Psoas muscle (tissue), 8 donors: ENCODE measurements around the gene LCE4A. TPM values are rescaled to one million over a fixed set of nuclear protein-coding genes. Genes with fewer than 3 reads are reported as not detected.
"Not testable (repeated sequence)": the region's sequence is repeated elsewhere in the genome, so short reads cannot be mapped to it uniquely, and the experiment has no call there.

Experiments used
- ATAC-seq, 4 donors: fragments of 200-7000 bp; cut with Tn5 transposase; one replicate each; pipeline ENCODE4 v1.9.1; 2020; ENCODE audit warnings: moderate library complexity in 3 of 4, mild to moderate bottlenecking in 2 of 4
- DNase-seq, 2 donors: peaks; one replicate each; pipeline ENCODE4 v3.0.0-alpha.2; 2020
- H3K27ac ChIP-seq: fragments of 200-600 bp; one replicate; pipeline ENCODE4 v1.8.0; 2022
- H3K27me3 ChIP-seq, 3 donors: fragments of 200-600 bp in 1 of 3; one replicate each; pipeline versions ENCODE4 v1.6.1 to v1.8.0; 2013 to 2022; ENCODE audit warnings: low read length in 2 of 3, mild to moderate bottlenecking in 2 of 3, moderate library complexity in 1 of 3; ENCODE audit not compliant: insufficient read depth in 3 of 3
- H3K36me3 ChIP-seq, 2 donors: fragments of 200-600 bp in 1 of 2; one replicate each; pipeline versions ENCODE4 v1.6.1 to v1.8.0; 2013 to 2022; ENCODE audit warnings: low read depth in 1 of 2, mild to moderate bottlenecking in 1 of 2, moderate library complexity in 1 of 2; ENCODE audit not compliant: insufficient read depth in 1 of 2
- H3K4me1 ChIP-seq: fragments of 200-600 bp; one replicate; pipeline ENCODE4 v1.8.0; 2022
- H3K4me3 ChIP-seq: fragments of 200-600 bp; one replicate; pipeline ENCODE4 v1.8.0; 2022; ENCODE audit warnings: mild to moderate bottlenecking
- H3K9me3 ChIP-seq: fragments of 200-600 bp; one replicate; pipeline ENCODE4 v1.8.0; 2022
- WGBS, 3 donors: extraction: QIAGEN DNeasy Blood & Tissue Kit; methylation state at CpG; one replicate each; pipeline versions ENCODE4 v1.1.6 to v1.1.7; 2013; 5-methylcytosine and 5-hydroxymethylcytosine counted together
- intact Hi-C, 2 donors: fragments of 100-400 bp; cut with DNase I; formaldehyde crosslinking; loops; one replicate each; pipeline versions ENCODE4 v1.11.0 to v1.14.2; 2022
- long read RNA-seq, 2 donors: library from polyadenylated mRNA; unstranded; transcript quantifications; one replicate each; pipeline ENCODE4 v2.0.0, GENCODE V29; 2021
- polyA plus RNA-seq, 3 donors: library from polyadenylated mRNA; stranded (reverse); fragments of 200-250 nt; gene quantifications; one replicate each; pipeline ENCODE4 v1.2.3, GENCODE V29; 2013
- total RNA-seq, 4 donors: library from RNA; stranded (reverse); fragmentation: NEBNext Ultra II Directional in 2 of 4; extraction: Animal tissue kit (Norgen Biotek cat#: 25700) in 2 of 4; gene quantifications; one replicate each; pipeline versions ENCODE4 v1.2.1 to v1.2.4, GENCODE V29; 2021 to 2023
- TF ChIP-seq, protein P1 (sequence below): fragments of 200-600 bp; IDR thresholded peaks from one replicate; pipeline ENCODE4 v1.8.0; 2022; ENCODE audit warnings: antibody characterized with exemption
- donor health status: healthy with polysubstance abuse.
- donor health status: DM: no; HTN: no; CAD: no; lungs with moderate emphysema.
- donor health status: Bipolar disorder and iron deficiency.
- donor health status: healthy.
- donor health status: DM: yes; HTN: yes; CAD: no.
- donor health status: DM: no; HTN: no; CAD: no.
- donor health status: DM: no; HTN: no; CAD: no.
- donor health status: DM: yes; HTN: yes; CAD: no.

LCE4A gene
- total RNA-seq = not detected
- not detected for polyA plus RNA-seq
- long read RNA-seq, donor 1 = 0 reads
- long read RNA-seq, donor 2 = 0 reads

GRCh38 chr1:152707860-152708259 is at the start of gene LCE4A:
Gene LCE4A, plus strand, starts transcription at chr1:152708160. Its CDS starts 916 bp downstream, at chr1:152709076.
- intact Hi-C loops = no loop called here
- H3K27me3 ChIP-seq = peaks cover 0 to 3% (median 0%) of the 10 kb centered on the region in 3 donors
- 71 to 83% (median 77%) methylated on average over 2 of the region's 2 CpGs for WGBS, 3 donors
- H3K9me3 ChIP-seq = no peaks in the 10 kb centered on the region
- no peak within 1 kb of the TSS for H3K4me3 ChIP-seq
- DNase-seq (no peak), ATAC-seq (no peak)
- H3K36me3 ChIP-seq = no peaks in the 10 kb centered on the region
- no peaks in the 10 kb centered on the region for H3K4me1 ChIP-seq
- H3K27ac ChIP-seq = no peak within 1 kb of the TSS
- TF ChIP-seq, protein P1, sequence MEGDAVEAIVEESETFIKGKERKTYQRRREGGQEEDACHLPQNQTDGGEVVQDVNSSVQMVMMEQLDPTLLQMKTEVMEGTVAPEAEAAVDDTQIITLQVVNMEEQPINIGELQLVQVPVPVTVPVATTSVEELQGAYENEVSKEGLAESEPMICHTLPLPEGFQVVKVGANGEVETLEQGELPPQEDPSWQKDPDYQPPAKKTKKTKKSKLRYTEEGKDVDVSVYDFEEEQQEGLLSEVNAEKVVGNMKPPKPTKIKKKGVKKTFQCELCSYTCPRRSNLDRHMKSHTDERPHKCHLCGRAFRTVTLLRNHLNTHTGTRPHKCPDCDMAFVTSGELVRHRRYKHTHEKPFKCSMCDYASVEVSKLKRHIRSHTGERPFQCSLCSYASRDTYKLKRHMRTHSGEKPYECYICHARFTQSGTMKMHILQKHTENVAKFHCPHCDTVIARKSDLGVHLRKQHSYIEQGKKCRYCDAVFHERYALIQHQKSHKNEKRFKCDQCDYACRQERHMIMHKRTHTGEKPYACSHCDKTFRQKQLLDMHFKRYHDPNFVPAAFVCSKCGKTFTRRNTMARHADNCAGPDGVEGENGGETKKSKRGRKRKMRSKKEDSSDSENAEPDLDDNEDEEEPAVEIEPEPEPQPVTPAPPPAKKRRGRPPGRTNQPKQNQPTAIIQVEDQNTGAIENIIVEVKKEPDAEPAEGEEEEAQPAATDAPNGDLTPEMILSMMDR = no peak

- intact Hi-C loops = no loop called here
- TF ChIP-seq, protein P1 = no peak
- WGBS, 3 donors = 88 to 97% (median 95%) methylated on average over 3 of the region's 3 CpGs
- DNase-seq (no peak), ATAC-seq (no peak)
- H3K27ac ChIP-seq = no peak overlapping the region
- H3K9me3 ChIP-seq = no peaks in the 10 kb centered on the region
- H3K4me3 ChIP-seq = no peak overlapping the region
- H3K4me1 ChIP-seq = no peaks in the 10 kb centered on the region
- H3K36me3 ChIP-seq = no peaks in the 10 kb centered on the region
- no peaks in the 10 kb centered on the region for H3K27me3 ChIP-seq
Observed at GRCh38 chr1:152658649-152659048, 49.3 kb upstream of the LCE4A start.

DNA sequence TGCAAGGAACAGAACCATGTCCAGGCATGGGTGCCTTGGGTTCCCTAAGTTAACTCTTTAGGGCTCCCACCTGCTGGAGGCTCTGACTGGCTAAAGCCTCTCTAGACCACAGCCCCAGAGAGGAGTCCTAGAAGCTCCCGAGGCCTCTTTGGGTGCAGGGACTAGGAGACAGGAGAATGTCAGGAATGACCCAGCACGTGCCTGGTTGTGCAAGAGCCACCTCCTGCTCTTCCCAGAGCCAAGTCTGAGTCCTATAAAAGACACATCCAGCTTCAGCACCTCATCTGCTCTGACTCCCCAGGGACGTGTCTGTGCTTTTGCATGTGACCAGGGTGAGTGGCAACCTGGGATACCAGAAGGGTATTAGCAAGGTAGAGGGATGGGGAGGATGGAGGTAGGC is 44.9 kb upstream of the LCE4A start, which contains the start of gene LCE2D:
LCE2D (plus strand) TSS at position 283 of the 400 bp plus-strand sequence. CDS start 726 bp downstream, outside the sequence.
- H3K36me3 ChIP-seq = no peaks in the 10 kb centered on the region
- no peak within 1 kb of the TSS for H3K4me3 ChIP-seq
- H3K9me3 ChIP-seq = no peaks in the 10 kb centered on the region
- ATAC-seq (no peak), DNase-seq (no peak)
- WGBS, 3 donors = 56 to 75% (median 63%) methylated on average over 3 of the region's 3 CpGs
- H3K4me1 ChIP-seq = no peaks in the 10 kb centered on the region
- intact Hi-C loops = no loop called here
- no peak within 1 kb of the TSS for H3K27ac ChIP-seq
- no peaks in the 10 kb centered on the region for H3K27me3 ChIP-seq
- TF ChIP-seq, protein P1 = no peak

DNA sequence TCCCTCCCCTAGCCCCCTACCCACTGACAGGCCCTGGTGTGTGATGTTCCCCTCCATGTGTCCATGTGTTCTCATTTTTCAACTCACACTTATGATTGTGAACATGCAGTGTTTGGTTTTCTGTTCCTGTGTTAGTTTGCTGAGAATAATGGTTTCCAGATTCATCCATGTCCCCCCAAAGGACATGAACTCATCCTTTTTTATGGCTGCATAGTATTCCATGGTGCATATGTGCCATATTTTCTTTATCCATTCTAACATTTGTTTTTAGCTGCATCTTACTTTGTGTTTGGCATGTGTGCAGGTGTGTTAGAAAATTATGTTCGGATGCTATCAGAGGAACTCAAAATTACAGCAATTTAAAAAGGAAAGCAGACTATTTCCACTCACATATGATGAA is 41.8 kb upstream of the LCE4A start:
- ATAC-seq, H3K36me3 ChIP-seq, H3K9me3 ChIP-seq, H3K4me1 ChIP-seq, H3K27me3 ChIP-seq, DNase-seq, intact Hi-C loops, H3K4me3 ChIP-seq, H3K27ac ChIP-seq: not testable (repeated sequence)
- WGBS, 3 donors = 87 to 94% (median 90%) methylated on average over 1 of the region's 1 CpG

DNA sequence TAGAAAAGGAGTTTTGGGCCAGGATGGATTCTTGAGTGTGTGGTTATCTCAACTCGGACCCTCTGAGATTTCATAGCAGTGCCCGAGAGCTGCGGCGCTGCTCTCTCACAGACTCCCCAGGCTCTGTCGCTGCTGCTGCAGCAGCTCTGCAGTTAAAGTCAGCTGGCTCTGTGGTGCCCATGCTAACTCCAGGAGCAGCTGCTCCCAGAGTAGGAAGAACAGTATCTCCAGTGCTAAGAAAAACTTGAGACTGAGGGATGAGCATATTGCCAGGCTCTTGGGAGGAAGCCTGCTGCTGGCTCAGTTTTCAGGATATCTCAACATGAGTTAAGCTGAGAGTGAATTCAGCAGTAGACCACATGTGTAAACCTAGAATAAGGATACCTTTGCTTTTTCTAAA is 40.3 kb upstream of the LCE4A start:
- intact Hi-C loops = no loop called here
- 64 to 80% (median 64%) methylated on average over 5 of the region's 5 CpGs for WGBS, 3 donors
- Histone ChIP-seq H3K4me3 (no peak overlapping the region), H3K27ac (no peak overlapping the region), H3K4me1 (no peaks in the 10 kb centered on the region), H3K36me3 (no peaks in the 10 kb centered on the region), H3K9me3 (no peaks in the 10 kb centered on the region), H3K27me3 (no peaks in the 10 kb centered on the region)
- TF ChIP-seq, protein P1 = no peak
- DNase-seq = no peak
- no peak for ATAC-seq
